ENCODE data around the gene ADAM12.

DNA sequence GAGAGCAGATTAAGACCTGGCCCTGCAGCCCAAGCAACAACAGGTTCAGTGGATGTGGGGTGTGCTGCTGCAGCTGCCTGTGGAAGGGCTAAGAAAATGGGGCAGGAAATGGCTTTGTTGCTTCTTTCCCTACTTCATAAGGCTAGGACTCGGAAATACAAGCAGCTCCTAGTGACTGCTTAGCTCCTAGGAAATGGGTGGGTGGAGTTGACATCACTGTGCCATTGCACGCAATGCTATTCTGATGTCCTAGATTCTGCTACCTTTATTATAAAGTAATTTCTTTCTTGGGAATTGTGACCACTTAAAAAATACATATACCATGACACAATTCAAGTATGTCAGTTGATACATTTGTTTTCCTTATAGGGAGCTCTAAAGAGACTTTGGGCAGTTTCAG is 336.1 kb downstream of the ADAM12 start:
- TF ChIP-seq, protein P1, sequence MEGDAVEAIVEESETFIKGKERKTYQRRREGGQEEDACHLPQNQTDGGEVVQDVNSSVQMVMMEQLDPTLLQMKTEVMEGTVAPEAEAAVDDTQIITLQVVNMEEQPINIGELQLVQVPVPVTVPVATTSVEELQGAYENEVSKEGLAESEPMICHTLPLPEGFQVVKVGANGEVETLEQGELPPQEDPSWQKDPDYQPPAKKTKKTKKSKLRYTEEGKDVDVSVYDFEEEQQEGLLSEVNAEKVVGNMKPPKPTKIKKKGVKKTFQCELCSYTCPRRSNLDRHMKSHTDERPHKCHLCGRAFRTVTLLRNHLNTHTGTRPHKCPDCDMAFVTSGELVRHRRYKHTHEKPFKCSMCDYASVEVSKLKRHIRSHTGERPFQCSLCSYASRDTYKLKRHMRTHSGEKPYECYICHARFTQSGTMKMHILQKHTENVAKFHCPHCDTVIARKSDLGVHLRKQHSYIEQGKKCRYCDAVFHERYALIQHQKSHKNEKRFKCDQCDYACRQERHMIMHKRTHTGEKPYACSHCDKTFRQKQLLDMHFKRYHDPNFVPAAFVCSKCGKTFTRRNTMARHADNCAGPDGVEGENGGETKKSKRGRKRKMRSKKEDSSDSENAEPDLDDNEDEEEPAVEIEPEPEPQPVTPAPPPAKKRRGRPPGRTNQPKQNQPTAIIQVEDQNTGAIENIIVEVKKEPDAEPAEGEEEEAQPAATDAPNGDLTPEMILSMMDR (IDR thresholded peaks at IDR 0.05), result no peak
- TF ChIP-seq POLR2A (IDR thresholded peaks at IDR 0.05), result no peak
- no peak for TF ChIP-seq POLR2AphosphoS5 (IDR thresholded peaks at IDR 0.05)
- TF ChIP-seq EP300 (IDR thresholded peaks at IDR 0.05), result no peak

Data from suprapubic skin (tissue), 4 donors.